Ectodermal cell (in vitro differentiated cells): ENCODE results near the gene TRIO.

ENCODE experiments used
- H3K27ac ChIP-seq: 2 replicates; pipeline ENCODE4 v1.7.0; 2013; ENCODE audit warnings: mild to moderate bottlenecking, low read depth, low read length; ENCODE audit not compliant: insufficient read depth, poor library complexity, severe bottlenecking
- H3K27me3 ChIP-seq: 2 replicates; pipeline ENCODE4 v1.7.0; 2013; ENCODE audit warnings: mild to moderate bottlenecking, low read length; ENCODE audit not compliant: insufficient read depth, control insufficient read depth, poor library complexity, severe bottlenecking
- H3K36me3 ChIP-seq: one replicate; pipeline ENCODE4 v1.7.0; 2013; ENCODE audit warnings: low read length; ENCODE audit not compliant: control insufficient read depth, insufficient read depth
- H3K4me1 ChIP-seq: one replicate; pipeline ENCODE4 v1.7.0; 2013; ENCODE audit warnings: low read length; ENCODE audit not compliant: control insufficient read depth, insufficient read depth
- H3K4me3 ChIP-seq: 2 replicates; pipeline ENCODE4 v1.7.0; 2013; ENCODE audit warnings: low read depth, low read length, control low read depth; ENCODE audit not compliant: insufficient read depth
- H3K9me3 ChIP-seq: 2 replicates; pipeline ENCODE4 v1.7.0; 2013; ENCODE audit warnings: mild to moderate bottlenecking, low read length, moderate library complexity; ENCODE audit not compliant: control insufficient read depth
- WGBS, 2 experiments: methylation state at CpG; one replicate each; pipeline ENCODE4 v1.1.7; 2013; ENCODE audit warnings: missing lambda C conversion rate in 2 of 2; 5-methylcytosine and 5-hydroxymethylcytosine counted together

Gene TRIO

GRCh38 chr5:14208071-14209021, 65.2 kb downstream of the TRIO start:
- Histone ChIP-seq H3K4me1 (peaks cover 2% of the 10 kb centered on the region), H3K27ac (no peak overlapping the region)
- 94 to 97% methylated on average over 8 of the region's 8 CpGs for WGBS, 2 experiments

GRCh38 chr5:14209222-14209822, 66.2 kb downstream of the TRIO start:
- H3K27me3 ChIP-seq = no peaks in the 10 kb centered on the region
- H3K36me3 ChIP-seq = no peaks in the 10 kb centered on the region
- no peaks in the 10 kb centered on the region for H3K4me1 ChIP-seq
- no peaks in the 10 kb centered on the region for H3K9me3 ChIP-seq
- WGBS, 2 experiments = 87 to 97% methylated on average over 8 to 9 of the region's 9 CpGs
- H3K4me3 ChIP-seq = no peak overlapping the region
- H3K27ac ChIP-seq = no peak overlapping the region

More at GRCh38 chr5:14208071-14209021, 65.2 kb downstream of the TRIO start:
- no peaks in the 10 kb centered on the region for H3K9me3 ChIP-seq
- H3K4me3 ChIP-seq = no peak overlapping the region
- no peaks in the 10 kb centered on the region for H3K27me3 ChIP-seq
- H3K36me3 ChIP-seq = no peaks in the 10 kb centered on the region

DNA sequence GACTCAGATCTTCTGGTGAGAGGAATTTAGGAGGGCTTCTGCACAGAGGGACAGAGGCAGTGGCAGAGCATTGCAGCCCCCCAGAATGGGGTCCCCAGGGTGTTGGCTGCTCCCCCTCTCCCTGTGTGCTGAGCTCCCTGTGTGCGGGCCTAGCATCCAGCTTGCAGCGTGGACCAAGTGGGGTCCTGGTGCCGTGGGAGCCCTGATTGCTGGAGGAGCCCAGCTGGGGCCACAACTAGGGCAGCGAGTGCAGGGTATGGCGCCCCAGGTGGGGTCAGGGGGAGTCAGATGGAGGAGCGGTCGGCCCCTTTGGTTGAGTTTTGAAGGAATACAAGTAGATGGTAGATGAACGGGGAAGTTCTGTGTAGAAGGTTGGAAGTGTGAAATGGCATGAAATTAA, 66.7 kb downstream of the TRIO start:
- Histone ChIP-seq H3K36me3 (no peaks in the 10 kb centered on the region), H3K9me3 (no peaks in the 10 kb centered on the region), H3K27me3 (no peaks in the 10 kb centered on the region), H3K4me1 (no peaks in the 10 kb centered on the region), H3K4me3 (no peak overlapping the region), H3K27ac (no peak overlapping the region)
- WGBS, 2 experiments = 95 to 96% methylated on average over 8 of the region's 8 CpGs

DNA sequence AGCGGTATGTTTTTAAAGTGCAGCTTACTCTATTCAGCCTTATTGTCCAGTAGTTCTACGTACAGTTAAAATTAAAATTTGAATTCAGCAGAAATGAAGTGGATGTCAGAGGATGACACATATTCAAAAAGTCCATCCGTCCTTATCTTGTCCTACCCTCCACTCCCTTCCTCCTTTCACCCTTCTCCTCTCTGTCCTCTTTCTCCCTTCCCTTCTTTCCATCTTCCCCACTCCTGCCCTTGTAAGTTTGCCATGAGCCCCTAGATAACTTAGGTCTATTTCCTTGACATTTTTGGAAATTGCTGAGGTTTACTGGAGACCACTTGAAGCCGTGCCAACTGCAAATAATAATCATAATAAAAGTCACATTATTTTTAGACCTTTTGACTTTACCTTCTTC, 67.6 kb downstream of the TRIO start:
- Histone ChIP-seq H3K4me3 (no peak overlapping the region), H3K9me3 (no peaks in the 10 kb centered on the region), H3K4me1 (no peaks in the 10 kb centered on the region), H3K27me3 (no peaks in the 10 kb centered on the region), H3K27ac (no peak overlapping the region), H3K36me3 (no peaks in the 10 kb centered on the region)
- 89 to 100% methylated on average over 2 to 4 of the region's 4 CpGs for WGBS, 2 experiments

DNA sequence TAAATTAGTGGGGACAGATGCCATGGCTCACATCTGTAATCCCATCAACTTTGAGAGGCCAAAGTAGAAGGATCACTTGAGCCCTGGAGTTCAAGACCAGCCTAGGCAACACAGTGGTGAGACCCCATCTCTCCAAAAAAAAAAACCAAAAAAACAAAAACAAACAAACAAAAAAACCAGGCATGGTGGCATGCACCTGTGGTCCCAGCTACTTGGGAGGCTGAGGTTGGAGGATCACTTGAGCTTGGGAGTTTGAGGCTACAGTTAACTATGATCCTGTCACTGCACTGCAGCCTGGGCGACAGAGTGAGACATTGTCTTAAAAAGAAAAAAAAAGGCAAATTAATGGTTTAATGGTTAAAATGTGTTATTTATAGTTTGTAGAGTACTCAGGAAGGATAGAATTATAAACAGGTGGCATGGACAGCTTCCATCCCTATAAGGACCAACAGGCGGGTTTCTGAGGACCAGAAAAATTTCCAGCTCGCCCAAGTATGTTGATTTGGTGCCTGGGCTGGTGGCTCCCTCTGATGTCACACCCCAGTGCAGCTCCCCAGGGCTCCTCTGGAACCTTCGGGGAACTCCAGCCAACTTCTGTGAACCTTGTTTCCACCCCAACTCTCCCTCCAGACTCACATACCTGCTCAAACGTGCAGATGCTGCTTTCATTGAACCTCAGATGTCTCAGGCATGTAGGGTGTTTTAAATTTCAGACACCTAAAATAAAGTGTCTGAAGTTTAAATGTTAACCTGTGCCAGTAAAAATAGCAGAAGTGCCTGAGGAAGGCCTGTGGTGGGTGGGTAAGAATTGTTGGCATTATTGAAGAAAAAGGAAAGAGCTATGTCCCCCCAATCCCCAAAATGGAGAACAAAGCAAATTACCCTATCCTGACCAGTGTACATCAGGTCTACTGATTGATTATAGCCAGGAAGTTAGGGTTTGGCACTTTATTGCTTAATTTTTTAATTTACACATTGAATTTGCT, 69.0 kb downstream of the TRIO start:
- H3K4me1 ChIP-seq = peaks cover 9% of the 10 kb centered on the region
- WGBS, 2 experiments = 86% methylated on average over 5 of the region's 5 CpGs
- H3K4me3 ChIP-seq = no peak overlapping the region
- H3K9me3 ChIP-seq = no peaks in the 10 kb centered on the region
- H3K27me3 ChIP-seq = no peaks in the 10 kb centered on the region
- H3K27ac ChIP-seq = no peak overlapping the region
- no peaks in the 10 kb centered on the region for H3K36me3 ChIP-seq

DNA sequence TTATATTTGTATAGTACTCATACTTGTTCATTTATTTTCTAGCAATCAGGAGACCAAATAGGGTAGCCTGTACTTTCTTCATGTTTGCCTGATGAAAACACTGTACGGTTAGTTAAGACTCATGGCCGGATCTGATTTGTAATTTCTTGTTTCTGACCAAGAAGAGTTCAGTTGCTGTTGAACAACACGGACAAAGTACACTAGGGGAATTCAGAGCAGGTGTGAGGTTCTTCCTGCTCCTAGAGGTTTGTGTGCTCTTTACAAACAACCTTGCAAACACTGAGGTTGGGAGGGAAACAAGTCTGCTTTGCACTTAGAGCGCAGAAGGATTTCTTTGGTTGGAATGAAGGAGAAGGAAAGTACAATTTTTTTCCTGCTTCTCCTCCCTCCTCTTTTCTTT, 69.7 kb downstream of the TRIO start:
- WGBS, 2 experiments = 70 to 79% methylated on average over 3 of the region's 4 CpGs
- H3K27me3 ChIP-seq = no peaks in the 10 kb centered on the region
- H3K27ac ChIP-seq = no peak overlapping the region
- no peaks in the 10 kb centered on the region for H3K36me3 ChIP-seq
- H3K4me1 ChIP-seq = peaks cover 10% of the 10 kb centered on the region
- no peak overlapping the region for H3K4me3 ChIP-seq
- H3K9me3 ChIP-seq = no peaks in the 10 kb centered on the region

- no peak overlapping the region for H3K27ac ChIP-seq
- peaks cover 11% of the 10 kb centered on the region for H3K4me1 ChIP-seq
- H3K36me3 ChIP-seq = no peaks in the 10 kb centered on the region
These were observed 70.1 kb downstream of the TRIO start for GRCh38 chr5:14213253-14213652.

GRCh38 chr5:14213813-14214585, 70.9 kb downstream of the TRIO start:
- no peaks in the 10 kb centered on the region for H3K27me3 ChIP-seq
- WGBS, 2 experiments = 85 to 87% methylated on average over 6 of the region's 6 CpGs
- H3K4me1 ChIP-seq = peaks cover 19% of the 10 kb centered on the region
- no peaks in the 10 kb centered on the region for H3K9me3 ChIP-seq
- H3K36me3 ChIP-seq = no peaks in the 10 kb centered on the region
- no peak overlapping the region for H3K27ac ChIP-seq
- no peak overlapping the region for H3K4me3 ChIP-seq

More at GRCh38 chr5:14213253-14213652, 70.1 kb downstream of the TRIO start:
- WGBS, 2 experiments = 83 to 100% methylated on average over 1 of the region's 1 CpG
- H3K4me3 ChIP-seq = no peak overlapping the region
- no peaks in the 10 kb centered on the region for H3K27me3 ChIP-seq
- no peaks in the 10 kb centered on the region for H3K9me3 ChIP-seq

DNA sequence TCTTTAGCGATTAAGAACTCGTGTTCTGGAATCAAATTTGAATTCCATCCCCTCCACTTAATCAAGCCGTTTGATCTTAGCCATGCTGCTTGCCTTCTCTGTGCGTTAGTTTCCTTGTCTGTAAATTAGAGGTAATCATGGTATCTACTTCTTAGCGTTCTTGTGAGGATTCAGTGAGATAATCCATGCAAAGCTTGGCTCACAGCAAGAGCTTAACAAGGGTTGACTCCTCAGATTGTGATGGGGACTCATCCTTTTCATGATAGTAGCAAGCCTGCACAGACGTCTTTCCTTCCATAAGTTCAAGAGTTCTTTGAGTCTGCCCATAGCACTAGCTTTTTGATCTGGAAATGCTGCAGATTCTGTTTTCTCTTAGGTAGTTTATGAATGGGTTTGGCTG, 72.8 kb downstream of the TRIO start:
- Histone ChIP-seq H3K36me3 (no peaks in the 10 kb centered on the region), H3K27ac (no peak overlapping the region), H3K27me3 (no peaks in the 10 kb centered on the region), H3K9me3 (no peaks in the 10 kb centered on the region), H3K4me1 (peaks cover 20% of the 10 kb centered on the region), H3K4me3 (no peak overlapping the region)
- 78 to 79% methylated on average over 5 to 6 of the region's 6 CpGs for WGBS, 2 experiments
